H1 (cell line): ENCODE measurements around the gene NFIX.

Experiments
- BACH1 ChIP-seq: IDR thresholded peaks from 2 replicates; pipeline ENCODE4 v1.6.1; 2012; ENCODE audit warnings: low read length, improper control_type of control experiment
- HDAC6 ChIP-seq: IDR thresholded peaks from one replicate; pipeline ENCODE4 v1.7.1; 2012; ENCODE audit warnings: low read depth, mild to moderate bottlenecking, inconsistent platforms, low read length, moderate library complexity
- RXRA ChIP-seq: IDR thresholded peaks from 2 replicates; pipeline ENCODE4 v1.6.1; 2011; ENCODE audit warnings: low read depth, mild to moderate bottlenecking, low read length, moderate library complexity; ENCODE audit not compliant: insufficient read depth
- SIRT6 ChIP-seq: IDR thresholded peaks from one replicate; pipeline ENCODE4 v1.7.1; 2012; ENCODE audit warnings: low read length, inconsistent platforms
- TF ChIP-seq, protein P1 (sequence below), 3 experiments: IDR thresholded peaks; 1 replicate in 2 of 3; 2 replicates in 1 of 3; pipeline versions ENCODE4 v1.5.1 to v1.6.1; 2011; ENCODE audit warnings: low read length in 3 of 3, mild to moderate bottlenecking in 3 of 3, inconsistent platforms in 2 of 3, low read depth in 1 of 3, moderate library complexity in 1 of 3; ENCODE audit not compliant: insufficient read depth in 1 of 3; ENCODE audit errors: control extremely low read depth in 1 of 3

- TF ChIP-seq, protein P1, sequence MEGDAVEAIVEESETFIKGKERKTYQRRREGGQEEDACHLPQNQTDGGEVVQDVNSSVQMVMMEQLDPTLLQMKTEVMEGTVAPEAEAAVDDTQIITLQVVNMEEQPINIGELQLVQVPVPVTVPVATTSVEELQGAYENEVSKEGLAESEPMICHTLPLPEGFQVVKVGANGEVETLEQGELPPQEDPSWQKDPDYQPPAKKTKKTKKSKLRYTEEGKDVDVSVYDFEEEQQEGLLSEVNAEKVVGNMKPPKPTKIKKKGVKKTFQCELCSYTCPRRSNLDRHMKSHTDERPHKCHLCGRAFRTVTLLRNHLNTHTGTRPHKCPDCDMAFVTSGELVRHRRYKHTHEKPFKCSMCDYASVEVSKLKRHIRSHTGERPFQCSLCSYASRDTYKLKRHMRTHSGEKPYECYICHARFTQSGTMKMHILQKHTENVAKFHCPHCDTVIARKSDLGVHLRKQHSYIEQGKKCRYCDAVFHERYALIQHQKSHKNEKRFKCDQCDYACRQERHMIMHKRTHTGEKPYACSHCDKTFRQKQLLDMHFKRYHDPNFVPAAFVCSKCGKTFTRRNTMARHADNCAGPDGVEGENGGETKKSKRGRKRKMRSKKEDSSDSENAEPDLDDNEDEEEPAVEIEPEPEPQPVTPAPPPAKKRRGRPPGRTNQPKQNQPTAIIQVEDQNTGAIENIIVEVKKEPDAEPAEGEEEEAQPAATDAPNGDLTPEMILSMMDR (IDR thresholded peaks at IDR 0.05; ENCODE audit: control extremely low read depth in 1 of 3, insufficient read depth in 1 of 3, low read depth in 1 of 3, low read length in 3 of 3) = no peak
- TF ChIP-seq BACH1 = no peak
- no peak for TF ChIP-seq HDAC6
- TF ChIP-seq SIRT6 = no peak
- TF ChIP-seq RXRA = no peak
Observed at GRCh38 chr19:13039211-13039789, 44.0 kb downstream of the NFIX start.
